ENCODE results near the gene PMF1.
"Not testable (repeated sequence)": the region's sequence is repeated elsewhere in the genome, so short reads cannot be mapped to it uniquely, and the experiment has no call there.

PMF1 gene, protein sequence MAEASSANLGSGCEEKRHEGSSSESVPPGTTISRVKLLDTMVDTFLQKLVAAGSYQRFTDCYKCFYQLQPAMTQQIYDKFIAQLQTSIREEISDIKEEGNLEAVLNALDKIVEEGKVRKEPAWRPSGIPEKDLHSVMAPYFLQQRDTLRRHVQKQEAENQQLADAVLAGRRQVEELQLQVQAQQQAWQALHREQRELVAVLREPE

DNA sequence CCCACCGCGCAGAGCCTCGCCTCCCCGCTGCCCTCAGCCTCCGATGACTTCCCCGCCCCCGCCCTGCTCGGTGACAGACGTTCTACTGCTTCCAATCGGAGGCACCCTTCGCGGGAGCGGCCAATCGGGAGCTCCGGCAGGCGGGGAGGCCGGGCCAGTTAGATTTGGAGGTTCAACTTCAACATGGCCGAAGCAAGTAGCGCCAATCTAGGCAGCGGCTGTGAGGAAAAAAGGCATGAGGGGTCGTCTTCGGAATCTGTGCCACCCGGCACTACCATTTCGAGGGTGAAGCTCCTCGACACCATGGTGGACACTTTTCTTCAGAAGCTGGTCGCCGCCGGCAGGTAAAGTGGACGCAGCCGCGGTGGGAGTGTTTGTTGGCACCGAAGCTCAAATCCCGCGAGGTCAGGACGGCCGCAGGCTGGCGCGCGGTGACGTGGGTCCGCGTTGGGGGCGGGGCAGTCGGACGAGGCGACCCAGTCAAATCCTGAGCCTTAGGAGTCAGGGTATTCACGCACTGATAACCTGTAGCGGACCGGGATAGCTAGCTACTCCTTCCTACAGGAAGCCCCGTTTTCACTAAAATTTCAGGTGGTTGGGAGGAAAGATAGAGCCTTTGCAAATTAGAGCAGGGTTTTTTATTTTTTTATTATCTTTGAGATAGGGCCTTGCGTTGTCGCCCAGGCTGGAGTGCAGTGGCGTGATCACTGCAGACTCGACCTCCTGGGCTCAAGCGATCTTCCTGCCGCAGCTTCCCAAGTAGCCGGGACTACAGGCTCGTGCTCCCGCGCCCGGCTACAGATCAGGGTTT is at the start of gene PMF1:
Gene PMF1, plus strand, starts transcription at position 175 of the 811 bp plus-strand sequence. Its CDS starts 9 bp downstream, at position 184.
- DNase-seq: peak; percentile 97 to 98

DNA sequence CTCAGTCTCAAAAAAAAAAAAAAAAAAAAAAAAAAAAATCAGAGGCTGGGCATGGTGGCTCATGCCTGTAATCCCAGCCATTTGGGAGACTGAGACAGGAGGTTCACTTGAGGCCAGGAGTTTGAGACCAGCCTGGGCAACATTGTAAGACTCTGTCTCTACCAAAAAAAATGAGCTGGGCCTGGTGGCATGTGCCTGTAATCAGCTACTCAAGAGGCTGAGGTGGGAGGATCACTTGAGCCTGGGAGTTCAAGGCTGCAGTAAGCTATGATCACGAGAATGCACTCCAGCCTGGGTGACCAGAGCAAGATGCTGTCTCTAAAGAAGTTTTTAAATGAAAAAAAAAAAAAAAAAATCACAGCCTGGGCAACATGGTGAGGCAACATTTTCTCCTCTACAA is 49.1 kb upstream of the PMF1 start:
- no peak for DNase-seq

DNA sequence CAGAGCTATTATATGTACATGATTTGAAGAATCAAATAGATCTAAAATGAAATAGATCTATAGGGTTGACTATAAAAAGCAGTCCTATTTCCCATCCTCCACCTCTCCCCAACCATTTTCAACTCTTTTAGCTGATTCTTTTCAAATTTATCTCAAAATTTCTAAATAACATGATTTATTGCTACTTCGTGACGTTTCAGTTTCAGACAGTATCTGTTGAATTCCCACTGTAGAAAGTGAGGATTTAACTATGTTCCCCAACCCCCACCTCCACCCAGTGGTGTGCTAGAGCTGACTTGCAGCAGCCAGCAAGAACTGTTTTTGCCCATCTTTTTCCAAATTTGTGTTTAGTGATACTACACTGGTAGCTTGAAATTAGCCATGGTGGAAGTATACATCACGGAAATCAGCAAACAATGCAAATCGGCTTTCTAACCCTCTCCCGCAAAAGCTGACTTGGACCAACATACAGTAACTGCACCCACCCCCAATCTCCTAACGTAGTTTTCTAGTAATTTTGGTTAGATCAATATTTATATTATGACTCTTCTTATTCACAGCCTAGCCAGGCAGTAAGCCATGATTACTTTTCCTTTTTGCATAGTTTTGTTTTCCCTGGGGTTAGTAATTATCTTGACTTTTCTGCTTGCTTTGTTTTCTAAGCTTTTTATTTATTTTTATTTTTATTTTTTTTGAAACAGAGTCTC is 48.5 kb upstream of the PMF1 start:
- DNase-seq: no peak

DNA sequence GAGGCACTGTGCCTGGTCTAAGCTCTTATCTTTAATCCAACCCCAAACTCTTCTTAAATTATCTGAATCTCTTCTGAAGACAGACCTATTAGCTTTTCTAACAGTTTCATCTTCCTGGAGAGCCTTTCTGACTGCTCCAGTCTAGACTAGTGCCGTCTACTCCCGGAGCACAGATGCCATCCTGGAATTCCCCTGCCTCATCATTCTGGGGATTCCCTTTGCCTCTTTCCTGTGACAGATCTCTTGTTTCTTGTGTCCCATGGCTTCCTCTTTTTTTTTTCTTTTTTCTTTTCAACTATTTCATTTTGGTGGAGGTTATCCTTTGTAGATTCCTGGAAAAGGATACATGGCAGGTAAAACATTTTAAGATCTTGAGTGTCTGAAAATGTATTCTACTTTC is 47.7 kb upstream of the PMF1 start:
- DNase-seq: no peak

DNA sequence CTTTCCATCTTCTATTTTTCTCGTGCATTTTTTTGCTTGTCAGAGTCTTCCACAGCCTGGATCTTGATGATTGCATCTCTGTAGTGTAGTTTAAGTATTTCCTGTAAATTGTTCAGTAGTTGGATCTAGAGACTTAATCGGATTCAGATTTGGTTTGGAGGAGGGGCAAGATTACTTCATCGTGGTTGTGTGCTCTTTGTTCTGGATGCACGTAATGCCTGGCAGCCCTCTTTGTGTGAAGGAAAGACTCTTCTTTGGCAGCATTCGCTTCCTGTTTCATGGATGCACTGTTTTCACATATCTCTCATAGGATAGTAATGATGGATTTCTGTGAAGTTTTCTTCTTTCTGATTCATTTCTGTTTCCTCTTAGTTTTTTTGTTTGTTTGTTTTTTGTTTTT is 45.3 kb upstream of the PMF1 start:
- DNase-seq: no peak

DNA sequence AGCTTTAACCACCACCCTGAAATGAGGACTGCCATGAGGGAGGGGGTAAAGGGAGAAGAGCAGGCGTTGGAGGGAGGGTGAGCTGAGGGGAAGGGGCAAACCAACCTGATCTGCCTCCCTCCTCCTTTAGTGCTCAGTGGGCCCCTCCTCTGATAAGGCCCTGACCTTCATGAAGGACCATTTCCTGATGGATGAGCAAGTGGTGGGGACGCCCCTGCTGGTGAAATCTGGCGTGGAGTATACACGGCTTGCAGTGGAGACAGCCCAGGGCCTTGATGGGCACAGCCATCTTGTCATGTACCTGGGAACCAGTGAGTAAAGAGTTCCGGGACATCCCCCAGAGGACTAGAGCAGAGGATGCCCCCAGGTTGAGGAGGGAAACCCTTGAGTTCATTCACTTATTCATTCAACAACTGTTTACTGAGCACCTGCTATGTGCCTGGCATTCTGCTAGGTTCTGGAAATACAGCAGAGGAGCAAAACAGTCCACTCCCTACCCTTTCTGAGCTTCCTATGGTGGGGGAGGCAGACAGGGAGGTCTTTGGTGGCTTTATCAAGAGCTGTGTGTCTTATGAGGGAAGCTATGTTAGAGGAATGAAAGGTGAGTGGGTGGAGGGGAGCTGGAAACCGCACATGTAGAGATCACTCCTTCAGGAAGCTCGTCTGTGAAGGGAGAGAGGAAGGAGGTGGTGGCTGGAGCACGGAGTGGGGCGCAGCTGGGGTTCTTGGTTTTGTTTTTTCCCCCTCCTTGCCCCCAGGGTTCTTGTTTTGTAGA is 39.9 kb upstream of the PMF1 start:
- DNase-seq: no peak

DNA sequence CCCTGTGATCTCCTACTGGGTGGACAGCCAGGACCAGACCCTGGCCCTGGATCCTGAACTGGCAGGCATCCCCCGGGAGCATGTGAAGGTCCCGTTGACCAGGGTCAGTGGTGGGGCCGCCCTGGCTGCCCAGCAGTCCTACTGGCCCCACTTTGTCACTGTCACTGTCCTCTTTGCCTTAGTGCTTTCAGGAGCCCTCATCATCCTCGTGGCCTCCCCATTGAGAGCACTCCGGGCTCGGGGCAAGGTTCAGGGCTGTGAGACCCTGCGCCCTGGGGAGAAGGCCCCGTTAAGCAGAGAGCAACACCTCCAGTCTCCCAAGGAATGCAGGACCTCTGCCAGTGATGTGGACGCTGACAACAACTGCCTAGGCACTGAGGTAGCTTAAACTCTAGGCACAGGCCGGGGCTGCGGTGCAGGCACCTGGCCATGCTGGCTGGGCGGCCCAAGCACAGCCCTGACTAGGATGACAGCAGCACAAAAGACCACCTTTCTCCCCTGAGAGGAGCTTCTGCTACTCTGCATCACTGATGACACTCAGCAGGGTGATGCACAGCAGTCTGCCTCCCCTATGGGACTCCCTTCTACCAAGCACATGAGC is 36.1 kb upstream of the PMF1 start:
- DNase-seq: no peak

DNA sequence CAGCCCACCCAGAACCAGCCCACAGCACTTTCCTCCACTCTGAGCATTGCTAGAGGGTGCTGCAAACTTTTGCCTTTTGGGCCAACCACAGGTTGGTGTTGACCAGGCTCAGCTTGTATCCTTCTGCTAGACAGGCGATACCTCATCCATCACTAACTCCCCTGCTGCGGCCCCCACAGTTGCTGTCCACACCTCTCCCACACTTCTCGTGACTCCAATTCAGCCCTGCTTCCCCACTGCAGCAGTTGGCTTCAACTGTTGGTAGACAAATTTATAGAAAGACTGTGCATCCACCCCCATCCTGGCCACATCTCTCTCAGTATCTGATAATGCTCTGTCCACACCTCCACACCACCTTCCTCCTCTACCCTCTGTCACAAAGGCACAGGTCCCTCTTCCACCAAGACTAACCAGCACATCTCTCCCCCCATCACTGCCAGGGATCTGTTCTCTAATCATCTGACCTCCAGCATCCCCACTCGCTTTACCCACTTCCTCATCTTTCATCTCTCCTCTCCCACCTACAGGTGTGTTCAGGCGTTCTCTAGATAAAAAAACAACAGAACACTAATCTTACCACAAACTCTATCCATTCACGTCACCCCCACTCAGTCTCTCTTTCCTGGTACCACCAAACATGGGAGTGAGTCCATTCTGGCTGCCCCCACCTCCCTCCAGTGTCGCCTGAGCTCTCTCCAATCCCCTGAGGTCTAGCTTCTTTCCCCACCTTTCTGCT is 34.7 kb upstream of the PMF1 start:
- no peak for DNase-seq

DNA sequence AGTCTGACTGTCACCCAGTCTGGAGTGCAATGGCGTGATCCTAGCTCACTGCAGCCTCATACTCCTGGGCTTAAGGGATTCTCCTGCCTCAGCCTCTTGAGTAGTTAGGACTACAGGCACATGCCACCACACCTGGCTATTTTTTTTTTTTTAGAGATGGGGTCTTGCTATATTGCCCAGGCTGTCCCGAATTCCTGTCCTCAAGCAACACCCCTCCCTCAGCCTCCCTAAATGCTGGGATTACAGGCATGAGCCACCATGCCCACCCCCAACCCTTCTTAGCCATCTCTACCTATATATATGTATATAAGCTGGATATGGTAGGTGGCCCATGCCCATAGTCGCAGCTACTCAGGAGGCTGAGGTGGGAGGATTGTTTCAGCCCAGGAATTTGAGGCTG is 32.3 kb upstream of the PMF1 start:
- DNase-seq: no peak

DNA sequence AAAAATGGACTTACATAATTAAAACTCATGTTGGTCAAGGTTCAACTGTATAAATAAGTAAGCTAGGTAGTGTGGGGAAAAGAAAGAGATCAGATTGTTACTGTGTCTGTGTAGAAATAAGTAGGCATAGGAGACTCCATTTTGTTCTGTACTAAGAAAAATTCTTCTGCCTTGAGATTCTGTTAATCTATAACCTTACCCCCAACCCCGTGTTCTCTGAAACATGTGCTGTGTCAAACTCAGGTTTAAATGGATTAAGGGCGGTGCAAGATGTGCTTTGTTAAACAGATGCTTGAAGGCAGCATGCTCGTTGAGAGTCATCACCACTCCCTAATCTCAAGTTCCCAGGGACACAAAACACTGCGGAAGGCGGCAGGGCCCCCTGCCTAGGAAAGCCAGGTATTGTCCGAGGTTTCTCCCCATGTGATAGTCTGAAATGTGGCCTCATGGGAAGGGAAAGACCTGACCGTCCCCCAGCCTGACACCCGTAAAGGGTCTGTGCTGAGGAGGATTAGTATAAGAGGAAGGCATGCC is 31.3 kb upstream of the PMF1 start:
- DNase-seq: not testable (repeated sequence)

DNA sequence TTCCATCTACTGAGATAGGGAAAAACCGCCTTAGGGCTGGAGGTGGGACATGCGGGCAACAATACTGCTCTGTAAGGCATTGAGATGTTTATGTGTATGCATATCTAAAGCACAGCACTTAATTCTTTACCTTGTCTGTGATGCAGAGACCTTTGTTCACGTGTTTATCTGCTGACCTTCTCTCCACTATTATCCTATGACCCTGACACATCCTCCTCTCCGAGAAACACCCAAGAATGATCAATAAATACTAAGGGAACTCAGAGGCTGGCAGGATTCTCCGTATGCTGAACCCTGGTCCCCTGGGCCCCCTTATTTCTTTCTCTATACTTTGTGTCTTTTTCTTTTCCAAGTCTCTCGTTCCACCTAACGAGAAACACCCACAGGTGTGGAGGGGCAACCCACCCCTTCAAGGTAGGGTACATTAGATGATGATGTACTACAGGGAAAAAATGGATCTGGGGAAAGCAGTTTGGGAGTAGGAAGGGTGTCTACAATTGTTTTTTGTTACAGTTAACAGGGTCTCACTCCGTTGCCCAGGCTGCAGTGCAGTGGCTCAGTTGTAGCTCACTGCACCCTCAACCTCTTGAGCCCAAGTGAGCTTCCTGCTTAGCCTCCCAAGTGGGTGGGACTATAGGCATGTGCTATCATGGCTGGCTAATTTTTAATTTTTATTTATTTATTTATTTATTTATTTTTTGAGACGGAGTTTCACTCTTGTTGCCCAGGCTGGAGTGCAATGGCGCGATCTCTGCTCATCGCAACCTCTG is 30.6 kb upstream of the PMF1 start:
- DNase-seq: not testable (repeated sequence)

DNA sequence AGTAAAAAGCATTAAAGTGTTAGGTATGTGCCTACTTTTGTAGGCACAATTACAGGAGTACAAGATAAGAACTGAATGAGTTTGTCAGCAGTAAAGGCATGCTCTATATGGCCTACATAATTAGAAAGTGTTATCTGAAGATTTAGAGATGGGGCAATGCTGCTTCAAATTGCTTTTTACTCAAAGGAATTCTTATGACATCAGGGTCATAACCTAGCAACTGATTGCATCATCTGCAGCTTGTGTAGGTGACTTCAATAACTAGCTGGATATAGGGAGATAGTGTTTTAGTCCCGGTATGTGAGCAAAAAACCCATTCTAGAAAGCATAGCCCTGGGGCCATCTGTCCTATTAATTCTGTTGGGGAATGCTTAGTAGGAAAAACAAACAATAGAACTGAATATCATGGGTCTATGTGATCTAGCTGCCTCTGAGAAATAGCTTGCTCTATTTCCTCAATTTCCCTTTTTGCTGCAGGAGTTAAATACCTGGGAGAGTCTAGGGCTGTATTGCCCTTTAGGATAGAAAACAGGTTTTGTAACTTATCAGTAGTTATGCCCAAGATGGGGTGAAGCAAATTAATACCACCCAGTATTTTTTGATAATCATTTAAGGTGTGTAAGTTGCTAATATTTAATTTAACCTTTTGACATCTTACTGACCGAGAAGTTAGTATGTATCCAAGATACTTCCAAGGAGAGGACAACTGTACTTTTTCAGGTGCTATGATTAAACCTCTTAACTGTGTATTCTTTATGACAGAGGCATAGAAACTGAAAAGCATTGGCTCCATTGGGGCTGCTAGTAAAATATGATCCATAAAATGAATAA is 26.2 kb upstream of the PMF1 start:
- DNase-seq: not testable (repeated sequence)

DNA sequence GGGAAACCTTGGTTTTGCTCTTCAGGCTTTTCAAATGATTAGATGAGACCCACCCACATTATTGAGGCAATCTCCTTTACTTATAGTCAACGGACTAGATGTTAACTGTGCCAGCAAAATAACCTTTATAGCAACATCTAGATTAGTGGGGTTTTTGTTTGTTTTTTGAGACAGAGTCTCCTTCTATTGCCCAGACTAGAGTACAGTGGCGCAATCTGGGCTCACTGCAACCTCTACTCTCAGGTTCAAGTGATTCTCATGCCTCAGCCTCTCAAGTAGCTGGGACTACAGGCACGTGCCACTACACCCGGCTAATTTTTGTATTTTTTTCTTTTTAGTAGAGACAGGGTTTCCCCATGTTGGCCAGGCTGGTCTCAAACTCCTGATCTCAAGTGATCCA is 22.5 kb upstream of the PMF1 start:
- not testable (repeated sequence) for DNase-seq

DNA sequence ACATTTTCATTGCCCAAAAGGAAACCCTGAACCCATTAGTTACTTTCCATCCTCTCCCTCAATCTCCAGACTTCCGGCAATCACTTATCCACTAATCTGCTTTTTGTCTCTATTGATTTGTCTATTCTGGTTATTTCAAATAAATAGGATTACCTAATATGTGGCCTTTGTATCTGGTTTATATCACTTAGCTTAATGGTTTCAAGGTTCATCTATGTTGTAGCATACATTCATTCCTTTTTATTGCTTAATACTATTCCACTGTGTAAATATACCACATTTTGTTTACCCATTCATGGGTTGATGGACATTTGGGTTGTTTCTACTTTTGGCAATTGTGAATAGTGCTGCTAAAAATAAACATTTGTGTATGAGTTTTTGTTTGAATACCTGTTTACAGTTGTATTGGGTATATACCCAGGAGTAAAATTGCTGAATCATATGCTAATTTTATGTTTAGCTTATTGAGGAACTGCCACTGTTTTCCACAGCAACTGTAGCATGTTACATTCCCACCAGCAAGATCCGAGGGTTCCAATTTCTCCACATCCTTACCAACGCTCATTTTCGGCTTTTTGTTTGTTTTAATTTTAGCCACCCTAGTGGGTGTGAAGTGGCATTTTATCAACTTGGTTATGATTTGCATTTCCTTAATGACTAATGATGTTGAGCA is 21.4 kb upstream of the PMF1 start:
- no peak for DNase-seq

DNA sequence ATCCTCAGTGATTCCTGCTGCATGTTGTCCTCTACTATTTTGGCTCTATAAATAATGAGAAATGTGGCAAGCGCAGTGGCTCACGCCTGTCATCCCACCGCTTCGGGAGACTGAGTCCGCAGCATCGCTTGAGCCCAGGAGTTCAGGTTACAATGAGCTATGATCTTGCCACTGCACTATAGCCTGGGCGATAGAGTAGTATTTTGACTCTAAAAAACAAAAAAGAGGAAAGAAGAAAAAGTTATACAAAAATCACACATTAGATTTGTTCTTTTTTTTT is 19.7 kb upstream of the PMF1 start:
- no peak for DNase-seq

DNA sequence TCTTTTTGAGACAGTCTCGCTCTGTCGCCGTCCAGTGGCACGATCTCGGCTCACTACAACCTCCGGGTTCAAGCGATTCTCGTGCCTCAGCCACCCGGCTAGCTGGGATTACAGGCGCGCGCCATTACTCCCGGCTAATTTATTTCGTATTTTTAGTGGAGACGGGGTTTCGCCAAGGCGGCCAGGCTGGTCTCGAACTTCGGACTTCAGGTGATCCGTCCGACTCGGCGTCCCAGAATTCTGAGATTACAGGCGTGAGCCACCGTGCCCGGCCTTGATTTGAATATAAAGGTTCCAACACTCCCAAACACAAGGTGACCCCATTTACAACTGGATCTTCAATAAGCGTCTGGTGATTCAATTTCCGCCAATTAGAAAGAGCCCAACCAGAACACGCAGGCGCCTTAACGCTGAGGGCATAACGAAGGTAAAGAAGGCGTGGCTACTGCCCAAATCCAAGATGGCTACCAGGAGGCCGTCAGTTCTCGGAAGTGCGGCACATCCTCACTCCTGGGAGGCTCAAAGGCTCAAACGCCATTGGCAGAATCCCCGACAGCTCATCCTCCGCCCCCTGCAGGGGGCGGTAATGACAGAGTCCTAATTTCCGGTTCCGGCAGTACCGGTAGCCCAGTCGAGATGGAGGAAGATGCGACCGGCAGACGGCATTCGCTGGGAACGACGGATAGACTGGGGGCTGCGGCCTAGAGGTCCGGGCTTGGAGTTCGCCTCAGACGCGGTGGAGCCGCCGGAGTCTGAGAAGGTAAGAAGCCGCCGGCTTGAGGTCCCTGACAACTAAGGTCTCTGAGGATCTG is 19.1 kb upstream of the PMF1 start, which contains the start of gene SLC25A44:
Gene SLC25A44, plus strand, starts transcription at position 617 of the 812 bp plus-strand sequence. CDS start 5,744 bp downstream, outside the sequence.
- peak; percentile 96 to 97 for DNase-seq

DNA sequence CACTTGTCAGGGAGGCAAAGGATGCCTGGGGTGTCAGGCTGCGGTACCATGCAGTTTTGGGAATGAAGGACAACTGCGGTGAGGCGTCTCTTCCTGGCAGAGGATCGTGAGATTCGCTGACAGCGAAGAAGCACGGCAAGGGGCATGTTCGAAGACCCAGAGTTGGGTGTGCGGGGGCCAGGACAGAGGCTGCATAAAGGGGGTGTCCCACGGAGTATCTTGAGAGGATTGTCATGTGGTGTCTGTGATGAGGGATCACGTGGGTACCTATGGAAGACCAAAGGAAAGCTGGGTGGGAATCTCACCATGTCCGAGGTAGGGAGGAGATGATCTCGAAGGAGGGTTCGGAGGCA is 18.5 kb upstream of the PMF1 start:
- no peak for DNase-seq

DNA sequence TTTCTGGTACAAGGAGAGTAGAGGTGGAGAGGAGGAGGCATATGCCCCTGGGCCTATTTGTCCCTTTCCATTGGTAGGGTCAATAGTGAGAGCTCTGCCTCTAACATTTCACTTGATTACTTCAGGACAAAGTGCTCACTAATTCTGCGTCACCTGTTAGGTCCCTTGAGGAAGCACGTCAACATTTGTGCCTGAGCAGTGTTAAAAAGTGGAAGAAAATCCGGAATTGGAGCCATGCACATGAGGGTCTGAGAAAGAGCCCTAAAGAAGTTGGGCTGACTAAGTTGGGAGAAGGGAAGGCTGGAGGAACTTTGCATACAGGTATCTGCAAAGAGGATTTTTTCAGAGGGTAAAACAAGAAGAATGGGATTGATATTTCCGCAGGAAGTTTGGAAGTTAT is 17.0 kb upstream of the PMF1 start:
- no peak for DNase-seq

DNA sequence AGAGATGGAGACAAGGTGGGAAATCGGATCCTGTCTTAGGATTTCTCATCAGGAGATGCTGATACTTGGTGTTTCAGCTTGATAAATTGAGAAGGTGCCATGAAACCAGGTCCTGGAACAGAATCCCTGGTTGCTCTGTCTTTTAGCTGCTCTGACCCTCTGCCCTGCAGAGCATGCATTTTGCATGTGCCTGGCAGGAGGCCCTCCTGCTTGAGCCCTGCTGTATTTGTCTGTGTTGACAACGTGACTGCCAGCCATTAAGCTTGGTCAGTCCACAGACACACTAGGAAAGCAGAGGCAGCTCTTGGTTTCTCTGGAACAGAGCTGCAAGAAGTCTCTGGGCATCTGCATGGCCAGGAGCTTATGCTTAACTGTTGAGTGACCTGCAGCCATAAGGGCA is 16.4 kb upstream of the PMF1 start:
- no peak for DNase-seq

Data from activated T-cell treated with anti-CD3 and anti-CD28 coated beads, Interleukin-2, amount 50 U/mL, for 48 hours (primary cell).